ENCODE measurements around the gene CYP1A2. TPM values are rescaled to one million over a fixed set of nuclear protein-coding genes. Genes with fewer than 3 reads are reported as not detected.
"Not testable (repeated sequence)": the region's sequence is repeated elsewhere in the genome, so short reads cannot be mapped to it uniquely, and the experiment has no call there.

The CYP1A2 gene
- total and polyA plus RNA-seq, 4 experiments from 2014 or later, result not detected

GRCh38 chr15:74726774-74727164 lies 21.9 kb upstream of the CYP1A2 start:
- H3K9me3 Mint-ChIP-seq, result no peaks in the 10 kb centered on the region
- peaks cover 6 to 13% (median 7%) of the 10 kb centered on the region in 4 donors for H3K4me1 Mint-ChIP-seq
- H3K4me3 ChIP-seq (ENCODE audit: low read length in 2 of 2), result peak overlapping the region in 1 of 2 donors; percentile 65
- peaks cover 0 to 1% of the 10 kb centered on the region in 2 donors for H3K36me3 Mint-ChIP-seq
- H3K27ac Mint-ChIP-seq, result peak overlapping the region in 1 of 7 donors; percentile 4
- intact Hi-C loops (cut with micrococcal nuclease), result no loop called here
- no peaks in the 10 kb centered on the region for H3K9me3 ChIP-seq (ENCODE audit: control insufficient read depth in 1 of 2, low read length in 2 of 2)
- H3K4me3 Mint-ChIP-seq, result peak overlapping the region; percentile 71 to 82 (median 74)
- no peaks in the 10 kb centered on the region for H3K27me3 ChIP-seq (ENCODE audit: insufficient read depth, low read length)
- ChIA-PET CTCF (ENCODE audit: partially characterized antibody) (no interaction called here), POLR2A (ENCODE audit: partially characterized antibody) (interaction anchor here (0.6 to 1.5 kb wide), 2 partner anchors 42 to 211 kb away, joined by 3 to 4 read pairs; partner anchors contain the start of gene COX5A)
- no peaks in the 10 kb centered on the region for H3K36me3 ChIP-seq (ENCODE audit: insufficient read depth, low read length)
- H3K27me3 Mint-ChIP-seq, result peaks cover 2 to 15% of the 10 kb centered on the region in 2 donors
- peaks cover 8% of the 10 kb centered on the region for H3K4me1 ChIP-seq (ENCODE audit: insufficient read depth, low read length)
- DNase-seq, result no peak
- no peak overlapping the region for H3K27ac ChIP-seq (ENCODE audit: low read depth, low read length)

GRCh38 chr15:74727727-74728126 lies 20.9 kb upstream of the CYP1A2 start:
- Histone ChIP-seq H3K36me3 (ENCODE audit: insufficient read depth, low read length) (no peaks in the 10 kb centered on the region), H3K4me1 (ENCODE audit: insufficient read depth, low read length) (peaks cover 8% of the 10 kb centered on the region), H3K27ac (ENCODE audit: low read depth, low read length) (no peak overlapping the region), H3K4me3 (ENCODE audit: low read length in 2 of 2) (no peak overlapping the region), H3K27me3 (ENCODE audit: insufficient read depth, low read length) (no peaks in the 10 kb centered on the region), H3K9me3 (ENCODE audit: control insufficient read depth in 1 of 2, low read length in 2 of 2) (no peaks in the 10 kb centered on the region)
- CTCF ChIA-PET (ENCODE audit: partially characterized antibody), result no interaction called here
- Mint-ChIP-seq H3K27ac (no peak overlapping the region), H3K36me3 (peaks cover 0 to 1% of the 10 kb centered on the region in 2 donors), H3K9me3 (no peaks in the 10 kb centered on the region), H3K27me3 (peaks cover 2 to 20% of the 10 kb centered on the region in 2 donors), H3K4me3 (peak overlapping the region in 7 of 8 donors; percentile 44 to 78 (median 60)), H3K4me1 (peaks cover 6 to 13% (median 7%) of the 10 kb centered on the region in 4 donors)
- intact Hi-C loops (cut with micrococcal nuclease), result no loop called here
- POLR2A ChIA-PET (ENCODE audit: partially characterized antibody), result no interaction called here
- DNase-seq, result no peak

GRCh38 chr15:74728699-74729098 lies 19.9 kb upstream of the CYP1A2 start:
- H3K4me3 Mint-ChIP-seq; H3K36me3 ChIP-seq (ENCODE audit: insufficient read depth, low read length); H3K4me1 ChIP-seq (ENCODE audit: insufficient read depth, low read length); H3K36me3 Mint-ChIP-seq; H3K27ac ChIP-seq (ENCODE audit: low read depth, low read length); H3K4me3 ChIP-seq (ENCODE audit: low read length in 2 of 2); H3K9me3 ChIP-seq (ENCODE audit: control insufficient read depth in 1 of 2, low read length in 2 of 2); CTCF ChIA-PET (ENCODE audit: partially characterized antibody); H3K9me3 Mint-ChIP-seq; H3K27ac Mint-ChIP-seq; H3K27me3 ChIP-seq (ENCODE audit: insufficient read depth, low read length); intact Hi-C loops (cut with micrococcal nuclease); DNase-seq; POLR2A ChIA-PET (ENCODE audit: partially characterized antibody): not testable (repeated sequence)
- Mint-ChIP-seq H3K4me1 (peaks cover 6 to 13% (median 7%) of the 10 kb centered on the region in 4 donors), H3K27me3 (peaks cover 4 to 20% of the 10 kb centered on the region in 2 donors)

GRCh38 chr15:74729372-74729771 lies 19.3 kb upstream of the CYP1A2 start:
- peaks cover 6 to 13% (median 7%) of the 10 kb centered on the region in 4 donors for H3K4me1 Mint-ChIP-seq
- H3K27ac Mint-ChIP-seq; H3K9me3 Mint-ChIP-seq; H3K4me3 ChIP-seq (ENCODE audit: low read length in 2 of 2); H3K27ac ChIP-seq (ENCODE audit: low read depth, low read length); CTCF ChIA-PET (ENCODE audit: partially characterized antibody); H3K4me1 ChIP-seq (ENCODE audit: insufficient read depth, low read length); H3K27me3 ChIP-seq (ENCODE audit: insufficient read depth, low read length); H3K36me3 ChIP-seq (ENCODE audit: insufficient read depth, low read length); H3K9me3 ChIP-seq (ENCODE audit: control insufficient read depth in 1 of 2, low read length in 2 of 2); intact Hi-C loops (cut with micrococcal nuclease); H3K4me3 Mint-ChIP-seq; POLR2A ChIA-PET (ENCODE audit: partially characterized antibody); H3K36me3 Mint-ChIP-seq; DNase-seq: not testable (repeated sequence)
- H3K27me3 Mint-ChIP-seq, result peaks cover 4 to 26% of the 10 kb centered on the region in 2 donors

- no peaks in the 10 kb centered on the region for H3K9me3 ChIP-seq (ENCODE audit: control insufficient read depth in 1 of 2, low read length in 2 of 2)
- H3K27ac ChIP-seq (ENCODE audit: low read depth, low read length), result no peak overlapping the region
- H3K4me1 ChIP-seq (ENCODE audit: insufficient read depth, low read length), result peaks cover 8% of the 10 kb centered on the region
- ChIA-PET CTCF (ENCODE audit: partially characterized antibody) (interaction anchor here (0.6 kb wide), 1 partner anchor 384 kb away, joined by 3 read pairs; no protein-coding TSS in a partner anchor), POLR2A (ENCODE audit: partially characterized antibody) (no interaction called here)
- H3K9me3 Mint-ChIP-seq, result no peaks in the 10 kb centered on the region
- H3K4me3 ChIP-seq (ENCODE audit: low read length in 2 of 2), result no peak overlapping the region
- peaks cover 5 to 8% (median 6%) of the 10 kb centered on the region in 4 donors for H3K4me1 Mint-ChIP-seq
- no peaks in the 10 kb centered on the region for H3K27me3 ChIP-seq (ENCODE audit: insufficient read depth, low read length)
- H3K36me3 Mint-ChIP-seq, result no peaks in the 10 kb centered on the region
- no peak overlapping the region for H3K4me3 Mint-ChIP-seq
- no peaks in the 10 kb centered on the region for H3K36me3 ChIP-seq (ENCODE audit: insufficient read depth, low read length)
- H3K27ac Mint-ChIP-seq, result no peak overlapping the region
- peaks cover 4 to 34% of the 10 kb centered on the region in 2 donors for H3K27me3 Mint-ChIP-seq
- intact Hi-C loops (cut with micrococcal nuclease), result no loop called here
- no peak for DNase-seq
Measured at GRCh38 chr15:74730619-74731316, 17.9 kb upstream of the CYP1A2 start.

- Histone ChIP-seq H3K36me3 (ENCODE audit: insufficient read depth, low read length) (no peaks in the 10 kb centered on the region), H3K4me3 (ENCODE audit: low read length in 2 of 2) (no peak overlapping the region), H3K9me3 (ENCODE audit: control insufficient read depth in 1 of 2, low read length in 2 of 2) (no peaks in the 10 kb centered on the region), H3K27me3 (ENCODE audit: insufficient read depth, low read length) (no peaks in the 10 kb centered on the region), H3K27ac (ENCODE audit: low read depth, low read length) (no peak overlapping the region), H3K4me1 (ENCODE audit: insufficient read depth, low read length) (no peaks in the 10 kb centered on the region)
- no peak for DNase-seq
- CTCF ChIA-PET (ENCODE audit: partially characterized antibody), result no interaction called here
- peaks cover 0 to 2% (median 0%) of the 10 kb centered on the region in 8 donors for H3K9me3 Mint-ChIP-seq
- peaks cover 0 to under 1% of the 10 kb centered on the region in 2 donors for H3K36me3 Mint-ChIP-seq
- no peak overlapping the region for H3K4me3 Mint-ChIP-seq
- H3K4me1 Mint-ChIP-seq, result no peaks in the 10 kb centered on the region
- H3K27ac Mint-ChIP-seq, result no peak overlapping the region
- peaks cover 8 to 38% of the 10 kb centered on the region in 2 donors for H3K27me3 Mint-ChIP-seq
- POLR2A ChIA-PET (ENCODE audit: partially characterized antibody), result no interaction called here
- intact Hi-C loops (cut with micrococcal nuclease), result no loop called here
Measured at GRCh38 chr15:74732846-74733245, 15.8 kb upstream of the CYP1A2 start.

- no peaks in the 10 kb centered on the region for H3K4me1 ChIP-seq (ENCODE audit: insufficient read depth, low read length)
- H3K27ac ChIP-seq (ENCODE audit: low read depth, low read length), result no peak overlapping the region
- ChIA-PET CTCF (ENCODE audit: partially characterized antibody) (interaction anchor here (0.6 kb wide), 1 partner anchor 122 kb away, joined by 3 read pairs; no protein-coding TSS in a partner anchor), POLR2A (ENCODE audit: partially characterized antibody) (no interaction called here)
- DNase-seq, result no peak
- Mint-ChIP-seq H3K9me3 (peaks cover 0 to 5% (median 3%) of the 10 kb centered on the region in 8 donors), H3K4me3 (no peak overlapping the region), H3K27me3 (peaks cover 8 to 38% of the 10 kb centered on the region in 2 donors), H3K36me3 (peaks cover 0 to 4% of the 10 kb centered on the region in 2 donors), H3K4me1 (peaks cover 0 to 4% (median 0%) of the 10 kb centered on the region in 4 donors), H3K27ac (no peak overlapping the region)
- H3K36me3 ChIP-seq (ENCODE audit: insufficient read depth, low read length), result no peaks in the 10 kb centered on the region
- no peaks in the 10 kb centered on the region for H3K27me3 ChIP-seq (ENCODE audit: insufficient read depth, low read length)
- no peak overlapping the region for H3K4me3 ChIP-seq (ENCODE audit: low read length in 2 of 2)
- H3K9me3 ChIP-seq (ENCODE audit: control insufficient read depth in 1 of 2, low read length in 2 of 2), result no peaks in the 10 kb centered on the region
- intact Hi-C loops (cut with micrococcal nuclease), result no loop called here
Measured at GRCh38 chr15:74733269-74733668, 15.4 kb upstream of the CYP1A2 start.

All from CD4-positive, alpha-beta memory T cell (primary cell).